CD4-positive, CD25-positive, alpha-beta regulatory T cell (primary cell): Measurements from ENCODE around the gene PRICKLE3. TPM values are rescaled to one million over a fixed set of nuclear protein-coding genes. Genes with fewer than 3 reads are reported as not detected.
"Not testable (repeated sequence)": the region's sequence is repeated elsewhere in the genome, so short reads cannot be mapped to it uniquely, and the experiment has no call there.

Experiments
- ATAC-seq, 2 donors: fragments of 150-1000 bp; cut with Tn5 transposase; one replicate each; pipeline ENCODE4 v1.10.0; 2021; ENCODE audit warnings: low read depth in 2 of 2, moderate number of reproducible peaks in 2 of 2, moderate library complexity in 1 of 2
- DNase-seq, 3 donors: peaks; one replicate each; pipeline versions ENCODE4 v3.0.0 to v3.0.0-alpha.2; 2012 to 2022; ENCODE audit warnings: mixed read lengths in 1 of 3
- H3K27ac ChIP-seq: one replicate; pipeline ENCODE4 v1.7.0; 2013; ENCODE audit warnings: mild to moderate bottlenecking, low read length; ENCODE audit not compliant: insufficient read depth, poor library complexity, severe bottlenecking
- H3K27me3 ChIP-seq: one replicate; pipeline ENCODE4 v1.7.0; 2013; ENCODE audit warnings: low read length; ENCODE audit not compliant: control insufficient read depth, insufficient read depth
- H3K36me3 ChIP-seq: one replicate; pipeline ENCODE4 v1.7.0; 2013; ENCODE audit warnings: mild to moderate bottlenecking, low read length, moderate library complexity; ENCODE audit not compliant: control insufficient read depth, insufficient read depth
- H3K4me1 ChIP-seq: 2 replicates; pipeline ENCODE4 v1.7.0; 2013; ENCODE audit warnings: mild to moderate bottlenecking, low read length; ENCODE audit not compliant: insufficient read depth, control insufficient read depth, poor library complexity, severe bottlenecking
- H3K4me3 ChIP-seq: one replicate; pipeline ENCODE4 v1.7.0; 2013; ENCODE audit warnings: low read depth, mild to moderate bottlenecking, low read length, moderate library complexity
- H3K9me3 ChIP-seq, 2 experiments: 1 replicate in 1 of 2; 2 replicates in 1 of 2; pipeline ENCODE4 v1.7.0; 2013; ENCODE audit warnings: low read length in 2 of 2, mild to moderate bottlenecking in 1 of 2, moderate library complexity in 1 of 2; ENCODE audit not compliant: control insufficient read depth in 2 of 2
- H3K27ac Mint-ChIP-seq, 3 donors: one replicate each; pipeline ENCODE4 v1.8.0; 2020 to 2022; ENCODE audit warnings: mild to moderate bottlenecking in 3 of 3, mixed read lengths in 3 of 3, moderate library complexity in 2 of 3
- H3K27me3 Mint-ChIP-seq: one replicate; pipeline ENCODE4 v1.8.0; 2022; ENCODE audit warnings: mild to moderate bottlenecking, mixed read lengths
- H3K36me3 Mint-ChIP-seq: one replicate; pipeline ENCODE4 v1.8.0; 2020; ENCODE audit warnings: mixed read lengths
- H3K4me1 Mint-ChIP-seq, 4 donors: one replicate each; pipeline ENCODE4 v1.8.0; 2020 to 2022; ENCODE audit warnings: mixed read lengths in 4 of 4, mild to moderate bottlenecking in 1 of 4
- H3K4me3 Mint-ChIP-seq, 4 donors: one replicate each; pipeline ENCODE4 v1.8.0; 2020 to 2022; ENCODE audit warnings: mild to moderate bottlenecking in 4 of 4, mixed read lengths in 4 of 4, moderate library complexity in 3 of 4
- H3K9me3 Mint-ChIP-seq, 7 donors: one replicate each; pipeline ENCODE4 v1.8.0; 2020 to 2022; ENCODE audit warnings: mixed read lengths in 7 of 7, mild to moderate bottlenecking in 3 of 7, moderate library complexity in 2 of 7
- polyA plus RNA-seq, 4 donors: library from polyadenylated mRNA; unstranded; fragments of 300-500 nt; fragmentation: Illumina TruSeq; gene quantifications; one replicate each; pipeline ENCODE4 v1.2.3, GENCODE V29; 2021
- total RNA-seq: library from RNA; stranded (reverse); gene quantifications from one replicate; pipeline ENCODE4 v1.2.3, GENCODE V29; 2022

The PRICKLE3 gene
- total and polyA plus RNA-seq, 5 donors from 2014 or later: 2.7 to 7.3 (median 3.5) TPM

DNA sequence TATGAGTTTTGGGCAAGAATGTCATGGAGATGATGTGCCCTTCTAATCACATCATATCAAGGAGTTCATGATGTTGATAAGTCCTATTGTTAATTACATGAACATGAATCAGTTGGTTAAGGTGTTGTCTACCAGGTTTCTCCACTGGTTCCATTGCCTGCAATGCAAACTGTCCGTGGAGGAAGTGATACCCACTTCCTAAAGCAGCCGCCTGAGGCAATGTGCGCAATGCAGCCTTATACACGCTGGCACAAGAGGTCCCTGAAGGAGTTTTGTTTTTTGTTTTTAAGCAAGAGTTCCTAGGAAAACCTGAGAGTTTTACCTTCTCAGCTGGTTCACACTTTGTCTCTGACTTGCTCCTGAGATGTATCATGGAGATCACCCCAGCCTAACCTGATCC is 56.7 kb downstream of the PRICKLE3 start:
- ATAC-seq (no peak), DNase-seq (no peak)
- Histone ChIP-seq H3K9me3 (no peaks in the 10 kb centered on the region), H3K27me3 (no peaks in the 10 kb centered on the region), H3K27ac (no peak overlapping the region), H3K4me1 (no peaks in the 10 kb centered on the region), H3K36me3 (no peaks in the 10 kb centered on the region), H3K4me3 (no peak overlapping the region)
- Mint-ChIP-seq H3K36me3 (no peaks in the 10 kb centered on the region), H3K4me1 (no peaks in the 10 kb centered on the region), H3K27me3 (no peaks in the 10 kb centered on the region), H3K27ac (no peak overlapping the region), H3K9me3 (no peaks in the 10 kb centered on the region), H3K4me3 (no peak overlapping the region)

DNA sequence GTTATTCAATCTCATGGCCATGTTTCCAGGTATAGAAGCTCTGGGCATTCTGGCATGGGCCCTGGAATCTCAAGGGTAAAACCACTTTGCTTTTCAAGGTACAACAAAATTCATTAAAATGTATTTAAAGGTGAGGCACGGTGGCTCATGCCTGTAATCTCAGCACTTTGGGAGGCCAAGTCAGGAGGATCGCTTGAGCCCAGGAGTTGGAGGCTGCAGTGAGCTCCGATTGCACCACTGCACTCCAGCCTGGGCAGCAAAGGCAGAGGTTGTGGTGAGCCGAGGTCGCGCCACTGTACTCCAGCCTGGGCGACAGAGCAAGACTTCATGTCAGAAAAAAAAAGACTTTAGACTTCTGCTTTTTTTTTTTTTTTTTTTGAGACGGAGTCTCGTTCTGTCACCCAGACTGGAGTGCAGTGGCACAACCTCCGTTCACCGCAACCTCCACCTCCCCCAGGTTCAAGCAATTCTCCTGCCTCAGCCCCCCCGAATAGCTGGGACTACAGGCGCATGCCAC is 58.4 kb downstream of the PRICKLE3 start:
- not testable (repeated sequence) for H3K27me3 ChIP-seq, ATAC-seq, H3K4me3 ChIP-seq, H3K27me3 Mint-ChIP-seq, H3K36me3 Mint-ChIP-seq, H3K4me1 ChIP-seq, H3K9me3 ChIP-seq, H3K27ac ChIP-seq, H3K27ac Mint-ChIP-seq, H3K36me3 ChIP-seq, H3K4me3 Mint-ChIP-seq, DNase-seq, H3K9me3 Mint-ChIP-seq
- H3K4me1 Mint-ChIP-seq: peaks cover 0 to 11% (median 4%) of the 10 kb centered on the region in 4 donors

Other genes starting within 250 kb of the PRICKLE3 start
- gene OTUD5, start 228.8 kb downstream of the PRICKLE3 start, total RNA-seq: 110 TPM
- gene OTUD5, start 228.8 kb downstream of the PRICKLE3 start, polyA plus RNA-seq: 10 to 100 TPM; 20.2 to 38.2 (median 26.4) TPM
- 2.3 TPM for gene KCND1, start 214.5 kb downstream of the PRICKLE3 start, total RNA-seq
- gene KCND1, start 214.5 kb downstream of the PRICKLE3 start, polyA plus RNA-seq: under 1 TPM; 0.05 to 0.11 (median 0.07) TPM
- gene GRIPAP1, start 184.1 kb downstream of the PRICKLE3 start, total RNA-seq: 126 TPM
- gene GRIPAP1, start 184.1 kb downstream of the PRICKLE3 start, polyA plus RNA-seq: 10 to 100 TPM in 1 of 4 donors, 1 to 10 TPM in 3; 8.3 to 10.6 (median 9.2) TPM
- gene TFE3, start 143.0 kb downstream of the PRICKLE3 start, total RNA-seq: 44.2 TPM
- 1 to 10 TPM; 3.4 to 5.1 (median 4.4) TPM for gene TFE3, start 143.0 kb downstream of the PRICKLE3 start, polyA plus RNA-seq
- gene CCDC120, start 127.4 kb downstream of the PRICKLE3 start, total RNA-seq: 10.2 TPM
- gene CCDC120, start 127.4 kb downstream of the PRICKLE3 start, polyA plus RNA-seq: under 1 TPM; 0.13 to 0.34 (median 0.30) TPM
- 20.4 TPM for gene PRAF2, start 112.4 kb downstream of the PRICKLE3 start, total RNA-seq
- 10 to 100 TPM; 40.6 to 49.4 (median 44.0) TPM for gene PRAF2, start 112.4 kb downstream of the PRICKLE3 start, polyA plus RNA-seq
- gene WDR45, start 106.5 kb downstream of the PRICKLE3 start, total RNA-seq: 85.6 TPM
- gene WDR45, start 106.5 kb downstream of the PRICKLE3 start, polyA plus RNA-seq: 10 to 100 TPM; 62.8 to 72.1 (median 68.2) TPM
- 17.4 TPM for gene GPKOW, start 62.6 kb downstream of the PRICKLE3 start, total RNA-seq
- 10 to 100 TPM; 34.9 to 43.0 (median 37.7) TPM for gene GPKOW, start 62.6 kb downstream of the PRICKLE3 start, polyA plus RNA-seq
- 0.57 TPM for gene MAGIX, start 23.6 kb downstream of the PRICKLE3 start, total RNA-seq
- 1 to 10 TPM in 1 of 4 donors, under 1 TPM in 3; 0.49 to 1.0 (median 0.62) TPM for gene MAGIX, start 23.6 kb downstream of the PRICKLE3 start, polyA plus RNA-seq
- 141 TPM for gene PLP2, start 14.5 kb downstream of the PRICKLE3 start, total RNA-seq
- gene PLP2, start 14.5 kb downstream of the PRICKLE3 start, polyA plus RNA-seq: 100 to 1,000 TPM; 222 to 354 (median 242) TPM
- 1.3 TPM for gene SYP, start 13.8 kb upstream of the PRICKLE3 start, total RNA-seq
- gene SYP, start 13.8 kb upstream of the PRICKLE3 start, polyA plus RNA-seq: under 1 TPM; 0.67 to 0.95 (median 0.84) TPM
- 0.69 TPM for gene CACNA1F, start 47.0 kb upstream of the PRICKLE3 start, total RNA-seq
- not detected for gene CACNA1F, start 47.0 kb upstream of the PRICKLE3 start, polyA plus RNA-seq
- gene CCDC22, start 49.1 kb upstream of the PRICKLE3 start, total RNA-seq: 18.3 TPM
- 10 to 100 TPM; 18.8 to 34.6 (median 28.0) TPM for gene CCDC22, start 49.1 kb upstream of the PRICKLE3 start, polyA plus RNA-seq
- gene FOXP3, start 78.3 kb upstream of the PRICKLE3 start, total RNA-seq: 198 TPM
- 100 to 1,000 TPM; 154 to 190 (median 172) TPM for gene FOXP3, start 78.3 kb upstream of the PRICKLE3 start, polyA plus RNA-seq
- 19.4 TPM for gene PPP1R3F, start 83.4 kb upstream of the PRICKLE3 start, total RNA-seq
- gene PPP1R3F, start 83.4 kb upstream of the PRICKLE3 start, polyA plus RNA-seq: 10 to 100 TPM; 11.8 to 28.0 (median 15.1) TPM
- gene GAGE10, start 117.3 kb upstream of the PRICKLE3 start, total RNA-seq: not detected
- gene GAGE10, start 117.3 kb upstream of the PRICKLE3 start, polyA plus RNA-seq: not detected
- not detected for gene GAGE12J, start 135.7 kb upstream of the PRICKLE3 start, total RNA-seq
- not detected for gene GAGE12J, start 135.7 kb upstream of the PRICKLE3 start, polyA plus RNA-seq
- not detected for gene GAGE13, start 145.2 kb upstream of the PRICKLE3 start, total RNA-seq
- not detected for gene GAGE13, start 145.2 kb upstream of the PRICKLE3 start, polyA plus RNA-seq